ENCODE measurements around the gene CRAMP1.
A peak's percentile ranks its signal among the peaks of the same experiment; 100 is the strongest.

The CRAMP1 gene

DNA sequence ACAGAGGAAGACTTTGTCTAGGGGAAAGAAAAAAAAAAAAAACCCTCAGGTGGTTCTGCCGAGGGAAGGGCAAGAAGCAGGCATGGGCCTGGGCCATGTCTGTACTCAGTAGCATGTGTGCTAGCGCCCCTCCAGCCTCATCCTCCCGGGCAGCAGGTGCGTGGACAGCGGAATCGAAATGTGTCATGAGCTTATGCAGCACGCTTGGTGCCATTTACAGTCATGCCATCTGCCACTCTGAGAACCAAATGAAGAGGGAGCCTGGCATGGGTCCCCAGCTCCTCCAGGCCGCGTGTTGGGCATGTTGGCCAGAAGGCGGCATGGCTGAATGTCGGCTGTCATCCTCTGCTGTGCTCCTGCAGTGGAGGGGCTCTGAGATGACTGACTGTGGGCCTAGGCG is 31.4 kb downstream of the CRAMP1 start:
- Histone ChIP-seq H2BK5ac (ENCODE audit: low read length) (no peak overlapping the region), H3K79me1 (ENCODE audit: low read depth, low read length) (peaks cover 8% of the 10 kb centered on the region), H3K9ac (ENCODE audit: low read depth, low read length, poor library complexity) (peak overlapping the region; percentile 52), H3K27ac (replicated peaks; ENCODE audit: low read length) (no peak overlapping the region), H3K4me3 (ENCODE audit: low read length in 2 of 2) (peak overlapping the region in 1 of 2 donors; percentile 49), H2BK15ac (ENCODE audit: low read length) (no peak overlapping the region), H2BK12ac (ENCODE audit: low read length) (no peak overlapping the region), H2AK5ac (ENCODE audit: low read depth, low read length) (no peak overlapping the region), H3K27me3 (ENCODE audit: control insufficient read depth in 3 of 3, insufficient read depth in 3 of 3, low read depth in 1 of 3, low read length in 3 of 3) (no peaks in the 10 kb centered on the region), H2AFZ (ENCODE audit: low read length) (no peak overlapping the region), H3K4ac (ENCODE audit: low read length) (no peak overlapping the region), H3K18ac (ENCODE audit: low read length) (no peak overlapping the region), H3K14ac (ENCODE audit: low read length) (no peak overlapping the region), H3K36me3 (replicated peaks in 1 of 2; ENCODE audit: control insufficient read depth in 2 of 2, insufficient read depth in 2 of 2, low read length in 2 of 2) (peaks cover 45 to 96% of the 10 kb centered on the region in 2 donors), H4K8ac (ENCODE audit: low read depth, low read length) (no peak overlapping the region), H3K4me2 (ENCODE audit: insufficient read depth, low read length, poor library complexity, severe bottlenecking) (no peak overlapping the region), H3K4me1 (ENCODE audit: control insufficient read depth in 2 of 2, insufficient read depth in 1 of 2, low read depth in 1 of 2, low read length in 2 of 2) (no peaks in the 10 kb centered on the region), H3K9me3 (replicated peaks in 1 of 2; ENCODE audit: control insufficient read depth in 2 of 2, insufficient read depth in 1 of 2, low read depth in 1 of 2, low read length in 2 of 2) (peaks cover 0 to 2% of the 10 kb centered on the region in 2 donors), H3K23ac (ENCODE audit: low read depth, low read length, poor library complexity) (no peak overlapping the region), H4K91ac (ENCODE audit: low read depth, low read length, poor library complexity) (no peak overlapping the region), H2BK120ac (ENCODE audit: low read depth, low read length) (no peak overlapping the region)
- no CpG with 5 or more reads among the region's 12 CpGs for WGBS, 2 donors (ENCODE audit: extremely low coverage in 2 of 2, insufficient read length in 2 of 2, insufficient replicate concordance in 1 of 2)
- no peak for DNase-seq (ENCODE audit: low spot score)

DNA sequence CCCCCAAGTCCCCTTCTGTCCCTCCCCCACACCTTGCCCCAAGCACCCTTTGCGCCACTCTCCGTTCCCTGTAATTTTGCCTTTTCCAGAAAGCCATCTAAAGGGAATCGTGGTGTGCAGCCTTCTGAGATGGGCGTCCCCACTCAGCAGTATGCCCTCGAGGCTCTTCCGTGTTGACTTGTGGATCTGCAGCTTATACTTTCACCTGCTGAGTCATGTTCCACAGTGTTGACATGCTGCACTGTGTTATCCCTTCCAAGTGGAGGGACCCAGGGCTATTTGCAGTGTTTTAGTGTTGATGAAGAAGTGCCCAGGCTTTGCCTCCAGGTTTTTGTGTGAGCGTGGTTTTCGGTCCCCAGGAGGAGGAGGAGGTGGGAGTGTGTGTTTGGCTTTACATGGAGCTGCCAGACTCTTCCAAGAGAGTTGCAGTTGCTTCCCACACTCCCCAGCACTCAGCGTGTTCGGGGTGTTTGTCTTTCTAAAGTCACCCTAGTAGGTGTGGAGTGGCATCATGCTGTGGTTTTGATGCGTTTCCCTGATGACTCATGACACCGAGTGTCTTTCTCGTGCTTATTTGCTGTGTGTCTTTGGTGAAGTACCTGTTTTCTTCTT is 33.9 kb downstream of the CRAMP1 start:
- H3K27me3 ChIP-seq (ENCODE audit: control insufficient read depth in 3 of 3, insufficient read depth in 3 of 3, low read depth in 1 of 3, low read length in 3 of 3), result no peaks in the 10 kb centered on the region
- H3K36me3 ChIP-seq (replicated peaks in 1 of 2; ENCODE audit: control insufficient read depth in 2 of 2, insufficient read depth in 2 of 2, low read length in 2 of 2), result peaks cover 40 to 87% of the 10 kb centered on the region in 2 donors

GRCh38 chr16:1647856-1648255 is 35.7 kb downstream of the CRAMP1 start:
- Histone ChIP-seq H2BK12ac (ENCODE audit: low read length) (no peak overlapping the region), H3K18ac (ENCODE audit: low read length) (no peak overlapping the region), H2BK15ac (ENCODE audit: low read length) (no peak overlapping the region), H2AFZ (ENCODE audit: low read length) (no peak overlapping the region), H3K27me3 (ENCODE audit: control insufficient read depth in 3 of 3, insufficient read depth in 3 of 3, low read depth in 1 of 3, low read length in 3 of 3) (no peaks in the 10 kb centered on the region), H2BK120ac (ENCODE audit: low read depth, low read length) (no peak overlapping the region), H3K27ac (replicated peaks; ENCODE audit: low read length) (no peak overlapping the region), H3K23ac (ENCODE audit: low read depth, low read length, poor library complexity) (no peak overlapping the region), H3K9ac (ENCODE audit: low read depth, low read length, poor library complexity) (no peak overlapping the region), H3K4ac (ENCODE audit: low read length) (no peak overlapping the region), H3K4me2 (ENCODE audit: insufficient read depth, low read length, poor library complexity, severe bottlenecking) (no peak overlapping the region), H2AK5ac (ENCODE audit: low read depth, low read length) (no peak overlapping the region), H4K91ac (ENCODE audit: low read depth, low read length, poor library complexity) (no peak overlapping the region), H2BK5ac (ENCODE audit: low read length) (no peak overlapping the region), H4K8ac (ENCODE audit: low read depth, low read length) (no peak overlapping the region), H3K4me1 (ENCODE audit: control insufficient read depth in 2 of 2, insufficient read depth in 1 of 2, low read depth in 1 of 2, low read length in 2 of 2) (no peaks in the 10 kb centered on the region), H3K36me3 (replicated peaks in 1 of 2; ENCODE audit: control insufficient read depth in 2 of 2, insufficient read depth in 2 of 2, low read length in 2 of 2) (peaks cover 41 to 87% of the 10 kb centered on the region in 2 donors), H3K79me1 (ENCODE audit: low read depth, low read length) (peaks cover 6% of the 10 kb centered on the region), H3K9me3 (replicated peaks in 1 of 2; ENCODE audit: control insufficient read depth in 2 of 2, insufficient read depth in 1 of 2, low read depth in 1 of 2, low read length in 2 of 2) (peaks cover 0 to 4% of the 10 kb centered on the region in 2 donors), H3K14ac (ENCODE audit: low read length) (no peak overlapping the region), H3K4me3 (ENCODE audit: low read length in 2 of 2) (no peak overlapping the region)
- DNase-seq (ENCODE audit: low spot score), result no peak
- no CpG with 5 or more reads among the region's 13 CpGs for WGBS, 2 donors (ENCODE audit: extremely low coverage in 2 of 2, insufficient read length in 2 of 2, insufficient replicate concordance in 1 of 2)

More for the DNA sequence above, 33.9 kb downstream of the CRAMP1 start:
- Histone ChIP-seq H3K14ac (ENCODE audit: low read length) (no peak overlapping the region), H3K27ac (replicated peaks; ENCODE audit: low read length) (no peak overlapping the region), H3K79me1 (ENCODE audit: low read depth, low read length) (peaks cover 5% of the 10 kb centered on the region), H3K9ac (ENCODE audit: low read depth, low read length, poor library complexity) (no peak overlapping the region), H3K23ac (ENCODE audit: low read depth, low read length, poor library complexity) (no peak overlapping the region), H3K18ac (ENCODE audit: low read length) (no peak overlapping the region), H4K8ac (ENCODE audit: low read depth, low read length) (no peak overlapping the region), H3K4ac (ENCODE audit: low read length) (no peak overlapping the region), H2AFZ (ENCODE audit: low read length) (no peak overlapping the region), H2AK5ac (ENCODE audit: low read depth, low read length) (no peak overlapping the region), H2BK15ac (ENCODE audit: low read length) (no peak overlapping the region), H3K4me2 (ENCODE audit: insufficient read depth, low read length, poor library complexity, severe bottlenecking) (no peak overlapping the region), H2BK5ac (ENCODE audit: low read length) (no peak overlapping the region), H2BK12ac (ENCODE audit: low read length) (no peak overlapping the region), H2BK120ac (ENCODE audit: low read depth, low read length) (no peak overlapping the region), H3K4me1 (ENCODE audit: control insufficient read depth in 2 of 2, insufficient read depth in 1 of 2, low read depth in 1 of 2, low read length in 2 of 2) (no peaks in the 10 kb centered on the region), H3K4me3 (ENCODE audit: low read length in 2 of 2) (no peak overlapping the region), H4K91ac (ENCODE audit: low read depth, low read length, poor library complexity) (no peak overlapping the region), H3K9me3 (replicated peaks in 1 of 2; ENCODE audit: control insufficient read depth in 2 of 2, insufficient read depth in 1 of 2, low read depth in 1 of 2, low read length in 2 of 2) (peaks cover 0 to 2% of the 10 kb centered on the region in 2 donors)
- no peak for DNase-seq (ENCODE audit: low spot score)
- WGBS, 2 donors (ENCODE audit: extremely low coverage in 2 of 2, insufficient read length in 2 of 2, insufficient replicate concordance in 1 of 2), result no CpG with 5 or more reads among the region's 13 CpGs

DNA sequence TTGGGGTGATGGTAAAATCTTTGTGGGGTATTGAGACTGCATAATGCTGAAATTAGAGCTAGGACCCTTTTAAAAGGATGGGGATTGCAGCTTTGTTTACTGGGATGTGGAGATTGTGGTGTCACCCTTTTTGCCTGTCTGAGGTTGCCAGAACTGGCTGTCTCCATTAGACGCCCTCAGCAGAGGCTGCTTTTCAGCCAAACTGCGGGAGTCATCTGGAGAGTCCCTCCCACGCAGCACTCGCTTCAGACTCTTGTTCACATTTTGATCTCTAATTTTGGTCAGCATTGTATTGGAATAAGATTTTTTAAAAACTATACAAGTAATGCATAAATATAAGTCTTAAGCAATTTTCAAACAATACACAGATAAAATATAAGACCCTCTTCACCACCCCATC is 38.0 kb downstream of the CRAMP1 start:
- Histone ChIP-seq H3K27me3 (ENCODE audit: control insufficient read depth in 3 of 3, insufficient read depth in 3 of 3, low read depth in 1 of 3, low read length in 3 of 3) (no peaks in the 10 kb centered on the region), H3K4me2 (ENCODE audit: insufficient read depth, low read length, poor library complexity, severe bottlenecking) (no peak overlapping the region), H4K91ac (ENCODE audit: low read depth, low read length, poor library complexity) (no peak overlapping the region), H3K4ac (ENCODE audit: low read length) (no peak overlapping the region), H3K79me1 (ENCODE audit: low read depth, low read length) (peaks cover 7% of the 10 kb centered on the region), H3K4me3 (ENCODE audit: low read length in 2 of 2) (no peak overlapping the region), H2AK5ac (ENCODE audit: low read depth, low read length) (no peak overlapping the region), H2BK120ac (ENCODE audit: low read depth, low read length) (no peak overlapping the region), H3K27ac (replicated peaks; ENCODE audit: low read length) (no peak overlapping the region), H3K36me3 (replicated peaks in 1 of 2; ENCODE audit: control insufficient read depth in 2 of 2, insufficient read depth in 2 of 2, low read length in 2 of 2) (peaks cover 42 to 82% of the 10 kb centered on the region in 2 donors), H3K23ac (ENCODE audit: low read depth, low read length, poor library complexity) (no peak overlapping the region), H2BK12ac (ENCODE audit: low read length) (no peak overlapping the region), H3K4me1 (ENCODE audit: control insufficient read depth in 2 of 2, insufficient read depth in 1 of 2, low read depth in 1 of 2, low read length in 2 of 2) (no peaks in the 10 kb centered on the region), H4K8ac (ENCODE audit: low read depth, low read length) (no peak overlapping the region), H3K18ac (ENCODE audit: low read length) (no peak overlapping the region), H3K9ac (ENCODE audit: low read depth, low read length, poor library complexity) (no peak overlapping the region), H2BK15ac (ENCODE audit: low read length) (no peak overlapping the region), H2BK5ac (ENCODE audit: low read length) (no peak overlapping the region), H2AFZ (ENCODE audit: low read length) (no peak overlapping the region), H3K9me3 (replicated peaks in 1 of 2; ENCODE audit: control insufficient read depth in 2 of 2, insufficient read depth in 1 of 2, low read depth in 1 of 2, low read length in 2 of 2) (peaks cover 0 to 2% of the 10 kb centered on the region in 2 donors), H3K14ac (ENCODE audit: low read length) (no peak overlapping the region)
- no CpG with 5 or more reads among the region's 4 CpGs for WGBS, 2 donors (ENCODE audit: extremely low coverage in 2 of 2, insufficient read length in 2 of 2, insufficient replicate concordance in 1 of 2)
- DNase-seq (ENCODE audit: low spot score), result no peak

Data from neuronal stem cell (in vitro differentiated cells).